Measurements from ENCODE around the gene NPR3.

The NPR3 gene

GRCh38 chr5:32710550-32711361 lies at the start of gene NPR3:
Gene NPR3 (plus strand): TSS chr5:32711321. CDS start chr5:32711777, 456 bp downstream.
- TF ChIP-seq CTCF (IDR thresholded peaks at IDR 0.05; ENCODE audit: low read depth, low read length), result no peak
- DNase-seq (ENCODE audit: extremely low read depth, low read depth), result peak; percentile 36

DNA sequence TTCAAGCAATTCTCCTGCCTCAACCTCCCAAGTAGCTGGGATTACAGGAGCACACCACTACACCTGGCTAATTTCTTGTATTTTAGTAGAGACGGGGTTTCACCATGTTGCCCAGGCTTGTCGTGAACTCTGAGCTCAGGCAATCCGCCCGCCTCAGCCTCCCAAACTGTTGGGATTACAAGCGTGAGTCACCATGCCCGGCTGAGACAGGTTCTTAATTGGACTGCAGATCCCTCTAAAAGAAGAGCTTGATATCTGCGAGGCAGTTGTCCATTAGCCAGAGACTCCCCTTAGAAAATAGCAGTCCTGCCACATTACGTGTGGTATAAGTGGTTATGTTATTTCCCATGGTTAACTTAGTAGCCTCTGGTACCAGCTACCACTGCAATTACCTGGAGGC lies 46.6 kb upstream of the NPR3 start:
- DNase-seq (ENCODE audit: extremely low read depth, low read depth), result no peak
- TF ChIP-seq CTCF (IDR thresholded peaks at IDR 0.05; ENCODE audit: low read depth, low read length), result no peak

- TF ChIP-seq CTCF (IDR thresholded peaks at IDR 0.05; ENCODE audit: low read depth, low read length), result no peak
Measured at GRCh38 chr5:32668552-32668951, 42.6 kb upstream of the NPR3 start.

GRCh38 chr5:32673272-32673671 lies 37.8 kb upstream of the NPR3 start:
- no peak for TF ChIP-seq CTCF (IDR thresholded peaks at IDR 0.05; ENCODE audit: low read depth, low read length)
- DNase-seq (ENCODE audit: extremely low read depth, low read depth), result no peak

More at GRCh38 chr5:32668552-32668951, 42.6 kb upstream of the NPR3 start:
- DNase-seq (ENCODE audit: extremely low read depth, low read depth), result no peak

GRCh38 chr5:32677023-32677422 lies 34.1 kb upstream of the NPR3 start:
- DNase-seq (ENCODE audit: extremely low read depth, low read depth), result no peak
- no peak for TF ChIP-seq CTCF (IDR thresholded peaks at IDR 0.05; ENCODE audit: low read depth, low read length)

- no peak for TF ChIP-seq CTCF (IDR thresholded peaks at IDR 0.05; ENCODE audit: low read depth, low read length)
Measured at GRCh38 chr5:32678472-32678871, 32.6 kb upstream of the NPR3 start.

GRCh38 chr5:32679218-32679617 lies 31.9 kb upstream of the NPR3 start:
- no peak for TF ChIP-seq CTCF (IDR thresholded peaks at IDR 0.05; ENCODE audit: low read depth, low read length)
- DNase-seq (ENCODE audit: extremely low read depth, low read depth), result no peak

More at GRCh38 chr5:32678472-32678871, 32.6 kb upstream of the NPR3 start:
- DNase-seq (ENCODE audit: extremely low read depth, low read depth), result no peak
